NK-92 (cell line): ENCODE results near the gene SARS1.
A peak's percentile ranks its signal among the peaks of the same experiment; 100 is the strongest.
"Not testable (repeated sequence)": the region's sequence is repeated elsewhere in the genome, so short reads cannot be mapped to it uniquely, and the experiment has no call there.

Experiments used
- DNase-seq: peaks from one replicate; lab custom pipeline; 2025; ENCODE audit not compliant: unreplicated experiment; lab: John Stamatoyannopoulos, UW

SARS1 gene

GRCh38 chr1:109213824-109214693 lies at the start of gene SARS1:
SARS1 (plus strand) TSS chr1:109213918; CDS start chr1:109213993, 75 bp downstream.
- DNase-seq = peak; percentile 57

- DNase-seq = no peak
Observed at GRCh38 chr1:109164538-109164937, 49.2 kb upstream of the SARS1 start.

- DNase-seq = no peak
Observed at GRCh38 chr1:109167001-109167506, 46.7 kb upstream of the SARS1 start.

- DNase-seq = no peak
Observed at GRCh38 chr1:109170035-109170764, 43.5 kb upstream of the SARS1 start.

GRCh38 chr1:109171646-109172045 lies 42.1 kb upstream of the SARS1 start:
- no peak for DNase-seq

- not testable (repeated sequence) for DNase-seq
Observed at GRCh38 chr1:109176349-109176748, 37.4 kb upstream of the SARS1 start.

GRCh38 chr1:109180715-109181084 lies 33.0 kb upstream of the SARS1 start:
- not testable (repeated sequence) for DNase-seq

- no peak for DNase-seq
Observed at GRCh38 chr1:109181085-109181806, 32.5 kb upstream of the SARS1 start.

GRCh38 chr1:109181807-109182163 lies 31.9 kb upstream of the SARS1 start:
- no peak for DNase-seq

GRCh38 chr1:109183058-109183738 lies 30.5 kb upstream of the SARS1 start:
- DNase-seq = no peak

GRCh38 chr1:109184687-109185086 lies 29.0 kb upstream of the SARS1 start:
- no peak for DNase-seq

- no peak for DNase-seq
Observed at GRCh38 chr1:109185357-109185756, 28.4 kb upstream of the SARS1 start.

GRCh38 chr1:109185990-109186732 lies 27.6 kb upstream of the SARS1 start:
- no peak for DNase-seq

GRCh38 chr1:109186733-109187086 lies 27.0 kb upstream of the SARS1 start:
- no peak for DNase-seq

GRCh38 chr1:109187127-109187526 lies 26.6 kb upstream of the SARS1 start:
- no peak for DNase-seq

GRCh38 chr1:109188200-109188599 lies 25.5 kb upstream of the SARS1 start:
- no peak for DNase-seq

- DNase-seq = no peak
Observed at GRCh38 chr1:109188781-109189180, 24.9 kb upstream of the SARS1 start.

GRCh38 chr1:109190189-109190588 lies 23.5 kb upstream of the SARS1 start:
- DNase-seq = no peak

GRCh38 chr1:109191377-109191776 lies 22.3 kb upstream of the SARS1 start:
- no peak for DNase-seq

GRCh38 chr1:109191891-109192290 lies 21.8 kb upstream of the SARS1 start:
- no peak for DNase-seq
